Mesenteric fat pad (tissue), 1 donor: ENCODE measurements around the gene MED7. TPM values are rescaled to one million over a fixed set of nuclear protein-coding genes. Genes with fewer than 3 reads are reported as not detected.

ENCODE experiments used
- DNase-seq: peaks from one replicate; pipeline ENCODE4 v3.0.0-alpha.2; 2020; ENCODE audit warnings: low spot score
- total RNA-seq: library from RNA; stranded (reverse); fragmentation: NEBNext Ultra II Directional; extraction: Animal tissue kit (Norgen Biotek cat#: 25700); gene quantifications from one replicate; pipeline ENCODE4 v1.2.1, GENCODE V29; 2021
- donor health status: DM: yes; HTN: yes; CAD: no.

The MED7 gene
- total RNA-seq, 1 donor from 2014 or later, result 10.7 TPM

DNA sequence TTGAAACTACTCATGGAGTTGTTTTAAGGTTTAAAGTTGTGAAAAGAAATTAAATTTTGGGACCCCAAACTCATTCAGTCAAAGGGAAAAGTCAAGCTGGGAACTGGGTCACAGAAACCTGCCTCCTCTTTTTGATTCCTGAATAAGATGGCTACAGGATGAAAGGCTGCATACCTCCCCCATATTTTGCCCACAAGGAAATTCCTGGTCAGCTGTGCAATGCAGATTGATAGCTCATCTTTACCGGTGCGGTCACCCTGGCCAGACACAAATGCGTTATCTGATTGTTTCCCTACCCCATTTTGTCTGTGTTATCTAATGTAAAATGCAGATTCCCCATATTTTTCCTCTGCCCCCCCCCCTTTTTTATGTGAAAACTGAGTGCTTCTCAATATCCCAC lies 35.2 kb downstream of the MED7 start:
- DNase-seq, result no peak

DNA sequence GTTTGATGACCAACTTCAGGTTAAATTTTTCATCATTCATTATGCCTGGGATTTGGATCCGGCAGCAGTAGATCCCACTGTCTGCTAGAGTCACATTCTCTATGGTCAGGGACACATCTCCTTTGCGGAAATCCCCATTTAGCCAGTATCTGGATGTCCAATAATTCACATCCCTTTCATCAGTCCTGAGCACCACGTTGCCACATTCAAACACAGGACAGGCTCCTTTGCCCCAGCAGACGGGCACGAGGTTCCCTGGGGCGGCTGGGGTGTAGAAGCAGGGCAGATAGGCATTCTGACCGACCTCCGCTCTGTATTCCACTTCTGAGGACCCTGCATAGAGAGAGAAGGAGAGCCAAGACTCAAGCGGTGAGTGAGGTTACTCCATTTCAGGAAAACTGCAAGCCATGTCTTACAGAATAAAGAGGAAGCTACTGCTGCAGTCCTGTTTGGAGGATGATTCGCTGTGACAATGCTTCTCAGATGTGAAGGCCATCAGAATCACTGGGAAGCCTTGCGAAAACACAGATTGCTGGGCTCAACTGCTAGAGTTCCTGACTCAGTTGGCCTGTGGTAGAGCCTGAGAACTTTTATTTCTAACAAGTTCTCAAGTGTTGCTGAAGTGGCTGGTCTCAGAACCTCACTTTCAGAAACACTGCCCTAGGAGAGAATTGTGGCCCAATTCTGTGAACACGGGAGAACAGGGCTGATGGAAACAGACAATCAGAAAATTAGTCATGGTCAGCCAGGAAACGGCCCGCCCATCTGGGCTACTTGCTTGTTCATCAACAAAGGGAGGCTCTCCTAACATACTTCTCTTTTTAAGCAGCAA lies 35.8 kb downstream of the MED7 start:
- DNase-seq, result no peak

GRCh38 chr5:157100140-157100679 lies 42.5 kb downstream of the MED7 start:
- DNase-seq, result no peak

DNA sequence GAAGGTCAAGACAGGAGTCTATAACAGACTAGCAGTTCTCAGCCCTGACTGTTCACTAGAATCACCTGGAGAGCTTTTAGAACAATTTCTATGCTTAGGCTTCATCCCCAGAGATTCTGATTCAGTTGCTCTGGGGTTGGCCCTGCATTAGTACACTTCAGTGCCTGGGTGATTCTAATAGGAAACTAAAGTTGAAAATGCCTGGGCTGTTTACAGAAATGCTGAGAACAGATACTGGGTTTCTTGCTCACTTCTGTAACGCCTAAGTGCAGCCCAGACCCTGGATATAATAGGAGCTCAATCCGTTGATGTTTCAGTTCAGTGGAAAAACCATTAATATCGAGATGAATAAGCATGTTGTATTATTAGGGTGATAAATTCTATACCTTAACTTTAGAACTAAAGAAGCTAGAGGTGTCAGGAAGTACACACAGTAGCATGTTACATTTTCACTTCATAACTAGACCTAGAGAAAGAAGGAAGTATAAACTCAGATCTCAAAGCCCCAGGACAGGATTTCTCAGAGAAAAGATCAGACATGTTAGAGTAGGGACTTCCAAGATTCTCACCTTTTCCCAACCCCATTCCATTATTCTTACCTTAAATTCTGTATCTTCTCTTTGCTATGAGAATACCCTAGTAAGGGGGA lies 54.2 kb downstream of the MED7 start:
- no peak for DNase-seq

Other genes with a start within 250 kb of the MED7 start
- gene TIMD4, start 179.6 kb downstream of the MED7 start, total RNA-seq, result not detected
- 0.29 TPM for gene HAVCR1, start 83.7 kb downstream of the MED7 start, total RNA-seq
- gene HAVCR2, start 33.8 kb downstream of the MED7 start, total RNA-seq, result 14.9 TPM
- not detected for gene GARIN3, start 23.4 kb upstream of the MED7 start, total RNA-seq
- 4.5 TPM for gene ITK, start 38.0 kb upstream of the MED7 start, total RNA-seq
- 7.3 TPM for gene CYFIP2, start 123.3 kb upstream of the MED7 start, total RNA-seq